Adrenal gland (tissue), 12 donors: ENCODE results near the gene LZTFL1. TPM values are rescaled to one million over a fixed set of nuclear protein-coding genes. Genes with fewer than 3 reads are reported as not detected.

Experiments used
- DNase-seq, 7 donors: peaks; one replicate each; pipeline ENCODE4 v3.0.0-alpha.2; 2019 to 2020
- H3K27ac ChIP-seq, 5 donors: fragments of 200-600 bp; sonication (generic) in 4 of 5; 1 replicate in 3 of 5; 2 replicates in 2 of 5; pipeline versions ENCODE4 v1.5.1 to v1.8.0; 2016 to 2020; ENCODE audit warnings: mild to moderate bottlenecking in 1 of 5
- H3K27me3 ChIP-seq: fragments of 200-600 bp; 2 replicates; pipeline ENCODE4 v1.8.0; 2021
- H3K36me3 ChIP-seq, 2 donors: fragments of 200-600 bp; replicated peaks in 1 of 2; 1 replicate in 1 of 2; 2 replicates in 1 of 2; pipeline versions ENCODE4 v1.5.1 to v1.8.0; 2018 to 2022
- H3K4me1 ChIP-seq, 2 donors: fragments of 200-600 bp; replicated peaks in 1 of 2; 1 replicate in 1 of 2; 2 replicates in 1 of 2; pipeline versions ENCODE4 v1.5.1 to v1.8.0; 2018 to 2021
- H3K4me3 ChIP-seq, 4 donors: fragments of 200-600 bp; sonication (generic) in 3 of 4; one replicate each; pipeline ENCODE4 v1.5.1; 2016 to 2018
- H3K9me3 ChIP-seq, 3 donors: fragments of 200-600 bp; sonication (generic) in 1 of 3; replicated peaks in 1 of 3; 1 replicate in 2 of 3; 2 replicates in 1 of 3; pipeline versions ENCODE4 v1.5.1 to v1.8.0; 2016 to 2021
- CTCF ChIP-seq, 6 experiments: fragments of 450-650 bp in 4 of 6; fragments of 200-600 bp in 2 of 6; sonication (generic) in 1 of 6; IDR thresholded peaks; 1 replicate in 5 of 6; 2 replicates in 1 of 6; pipeline versions ENCODE4 v1.5.1 to v1.8.0; 2016 to 2021; ENCODE audit warnings: antibody characterized with exemption in 6 of 6, mild to moderate bottlenecking in 2 of 6, moderate library complexity in 1 of 6
- POLR2A ChIP-seq, 2 donors: fragments of 450-650 bp; IDR thresholded peaks; one replicate each; pipeline ENCODE4 v1.6.1; 2017; ENCODE audit warnings: antibody characterized with exemption in 2 of 2, mild to moderate bottlenecking in 2 of 2, moderate library complexity in 1 of 2
- WGBS, 4 donors: extraction: QIAGEN DNeasy Blood & Tissue Kit in 2 of 4; methylation state at CpG; one replicate each; pipeline versions ENCODE4 v1.1.5 to v1.1.7; 2013 to 2017; 5-methylcytosine and 5-hydroxymethylcytosine counted together
- intact Hi-C, 2 donors: fragments of 100-400 bp; cut with DNase I; formaldehyde crosslinking; loops; one replicate each; pipeline versions ENCODE4 v1.14.1 to v1.15.0; 2022 to 2023
- polyA plus RNA-seq, 3 donors: library from polyadenylated mRNA; stranded (reverse); fragments of 200-250 nt in 2 of 3; fragments of 350-450 nt in 1 of 3; fragmentation: Illumina TruSeq in 1 of 3; extraction: RNeasy Lipid Tissue Mini Kit (QIAGEN cat#74804) in 1 of 3; gene quantifications; one replicate each; pipeline ENCODE4 v1.2.3, GENCODE V29; 2013 to 2014
- total RNA-seq, 9 donors: library from RNA; depleted of rRNA in 4 of 9; stranded (reverse); fragments of >200 nt in 4 of 9; fragments of 120-200 nt in 1 of 9; fragmentation: NEBNext Ultra II Directional in 1 of 9; extraction: Animal tissue kit (Norgen Biotek cat#: 25700) in 1 of 9; gene quantifications; one replicate each; pipeline versions ENCODE4 v1.1.0 to v1.2.4, GENCODE V29; 2013 to 2023
- donor health status: healthy with polysubstance abuse.
- donor health status: Bipolar disorder and iron deficiency.
- donor health status: DM: yes; HTN: yes; CAD: no.
- donor health status: DM: no; HTN: no; CAD: no.
- donor health status: DM: no; HTN: no; CAD: no.
- donor health status: DM: yes; HTN: yes; CAD: no.

LZTFL1 gene
- total and polyA plus RNA-seq, 12 donors = 3.9 to 36.3 (median 19.6) TPM

DNA sequence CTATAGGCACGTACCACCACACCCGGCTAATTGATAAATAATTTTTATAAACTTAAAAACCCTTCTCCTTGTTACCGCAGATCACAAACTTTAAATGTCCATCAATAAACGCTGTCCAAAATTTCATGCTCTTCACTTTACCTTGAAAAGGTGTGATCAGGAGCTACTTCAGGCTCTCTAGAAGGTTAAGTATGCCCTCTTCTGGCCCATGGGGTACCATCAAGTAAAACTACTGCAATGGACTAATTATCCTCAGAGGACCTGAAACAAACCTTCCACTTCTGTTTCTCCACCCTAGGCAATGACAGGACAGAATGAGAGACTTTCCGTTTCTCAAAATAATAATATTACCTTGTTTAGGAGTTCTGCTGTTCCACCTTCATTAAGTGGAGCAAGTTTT is 9.2 kb downstream of the LZTFL1 start:
- peaks cover 0 to 31% of the 10 kb centered on the region in 2 donors for H3K36me3 ChIP-seq
- H3K9me3 ChIP-seq = no peaks in the 10 kb centered on the region
- H3K4me1 ChIP-seq = no peaks in the 10 kb centered on the region
- no peak overlapping the region for H3K4me3 ChIP-seq
- TF ChIP-seq POLR2A (IDR thresholded peaks at IDR 0.05) = no peak
- TF ChIP-seq CTCF (IDR thresholded peaks at IDR 0.05) = peak in 3 of 6 experiments; percentile 9 to 19 (median 18)
- H3K27ac ChIP-seq = no peak overlapping the region
- intact Hi-C loops = no loop called here
- no peak for DNase-seq
- WGBS, 4 donors = 89 to 95% (median 93%) methylated on average over 5 of the region's 5 CpGs
- H3K27me3 ChIP-seq = no peaks in the 10 kb centered on the region

- Histone ChIP-seq H3K9me3 (no peaks in the 10 kb centered on the region), H3K36me3 (peaks cover 0 to 53% of the 10 kb centered on the region in 2 donors), H3K4me3 (no peak overlapping the region), H3K4me1 (no peaks in the 10 kb centered on the region), H3K27ac (no peak overlapping the region), H3K27me3 (no peaks in the 10 kb centered on the region)
- no peak for TF ChIP-seq CTCF (IDR thresholded peaks at IDR 0.05)
- TF ChIP-seq POLR2A (IDR thresholded peaks at IDR 0.05) = no peak
- DNase-seq = no peak
- intact Hi-C loops = no loop called here
- 85 to 97% (median 90%) methylated on average over 5 of the region's 5 CpGs for WGBS, 4 donors
These were observed 11.8 kb downstream of the LZTFL1 start for GRCh38 chr3:45830121-45830520.

DNA sequence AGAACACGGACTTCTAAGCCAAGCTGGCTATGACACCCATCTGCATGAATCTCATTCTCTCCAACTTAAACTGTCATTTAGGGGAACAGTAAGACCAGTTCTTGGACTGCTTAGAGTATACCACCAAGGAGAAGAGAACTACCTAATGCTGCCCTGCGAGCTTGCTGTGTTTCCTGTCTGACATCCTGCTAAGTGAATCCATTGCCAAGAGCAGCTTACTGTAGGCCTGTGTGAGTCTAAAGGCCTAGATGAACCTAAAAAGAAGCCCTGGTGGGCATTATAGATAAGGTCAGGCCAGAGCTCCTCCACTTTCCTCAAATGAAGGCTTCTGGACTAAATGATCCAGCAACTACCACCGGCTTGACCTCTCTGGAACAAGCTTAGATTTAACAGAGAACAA is 15.0 kb downstream of the LZTFL1 start:
- intact Hi-C loops = no loop called here

GRCh38 chr3:45826321-45826720 is 15.6 kb downstream of the LZTFL1 start:
- peaks cover 0 to 40% of the 10 kb centered on the region in 2 donors for H3K36me3 ChIP-seq
- no peaks in the 10 kb centered on the region for H3K4me1 ChIP-seq
- intact Hi-C loops = no loop called here
- WGBS, 4 donors = 85 to 94% (median 92%) methylated on average over 2 of the region's 2 CpGs
- TF ChIP-seq CTCF (IDR thresholded peaks at IDR 0.05) = no peak
- no peak for TF ChIP-seq POLR2A (IDR thresholded peaks at IDR 0.05)
- no peaks in the 10 kb centered on the region for H3K9me3 ChIP-seq
- H3K27me3 ChIP-seq = no peaks in the 10 kb centered on the region
- no peak overlapping the region for H3K4me3 ChIP-seq
- DNase-seq = no peak
- H3K27ac ChIP-seq = no peak overlapping the region

More for the DNA sequence above, 15.0 kb downstream of the LZTFL1 start:
- 90 to 94% (median 92%) methylated on average over 3 of the region's 3 CpGs for WGBS, 4 donors
- Histone ChIP-seq H3K4me1 (no peaks in the 10 kb centered on the region), H3K9me3 (no peaks in the 10 kb centered on the region), H3K27ac (no peak overlapping the region), H3K27me3 (no peaks in the 10 kb centered on the region), H3K36me3 (peaks cover 0 to 40% of the 10 kb centered on the region in 2 donors), H3K4me3 (no peak overlapping the region)
- no peak for TF ChIP-seq CTCF (IDR thresholded peaks at IDR 0.05)
- no peak for DNase-seq
